ENCODE results near the gene MAPKAPK5.
"Not testable (repeated sequence)": the region's sequence is repeated elsewhere in the genome, so short reads cannot be mapped to it uniquely, and the experiment has no call there.

The MAPKAPK5 gene

GRCh38 chr12:111828338-111828979 is 13.6 kb upstream of the MAPKAPK5 start:
- no peak for DNase-seq

GRCh38 chr12:111829635-111830034 is 12.4 kb upstream of the MAPKAPK5 start:
- DNase-seq: not testable (repeated sequence)

- DNase-seq: not testable (repeated sequence)
Observed at GRCh38 chr12:111834740-111835386, 7.2 kb upstream of the MAPKAPK5 start.

GRCh38 chr12:111835531-111836181 is 6.4 kb upstream of the MAPKAPK5 start:
- DNase-seq: not testable (repeated sequence)

- DNase-seq: no peak
Observed at GRCh38 chr12:111838353-111838752, 3.7 kb upstream of the MAPKAPK5 start.

- no peak for DNase-seq
Observed at GRCh38 chr12:111840807-111841206, 1.2 kb upstream of the MAPKAPK5 start.

- no peak for DNase-seq
Observed at GRCh38 chr12:111841236-111841749, 735 bp upstream of the MAPKAPK5 start.

GRCh38 chr12:111842556-111843396 is 748 bp downstream of the MAPKAPK5 start:
- DNase-seq: no peak

GRCh38 chr12:111846016-111846415 is 4.0 kb downstream of the MAPKAPK5 start:
- DNase-seq: no peak

GRCh38 chr12:111850526-111850925 is 8.5 kb downstream of the MAPKAPK5 start:
- no peak for DNase-seq

- no peak for DNase-seq
Observed at GRCh38 chr12:111858186-111858585, 16.2 kb downstream of the MAPKAPK5 start.

- DNase-seq: no peak
Observed at GRCh38 chr12:111858778-111859177, 16.8 kb downstream of the MAPKAPK5 start.

- no peak for DNase-seq
Observed at GRCh38 chr12:111864913-111865312, 22.9 kb downstream of the MAPKAPK5 start.

- no peak for DNase-seq
Observed at GRCh38 chr12:111867531-111867930, 25.5 kb downstream of the MAPKAPK5 start.

GRCh38 chr12:111868676-111869588 is 26.9 kb downstream of the MAPKAPK5 start:
- DNase-seq: no peak

GRCh38 chr12:111869671-111870070 is 27.6 kb downstream of the MAPKAPK5 start:
- DNase-seq: no peak

- DNase-seq: no peak
Observed at GRCh38 chr12:111870216-111870615, 28.2 kb downstream of the MAPKAPK5 start.

GRCh38 chr12:111870706-111871105 is 28.7 kb downstream of the MAPKAPK5 start:
- no peak for DNase-seq

- no peak for DNase-seq
Observed at GRCh38 chr12:111873113-111873512, 31.1 kb downstream of the MAPKAPK5 start.

- no peak for DNase-seq
Observed at GRCh38 chr12:111881716-111882115, 39.7 kb downstream of the MAPKAPK5 start.

GRCh38 chr12:111886662-111887545 is 44.9 kb downstream of the MAPKAPK5 start:
- no peak for DNase-seq
